Stomach (tissue), 19 donors: ENCODE results near the gene ZMAT3. TPM values are rescaled to one million over a fixed set of nuclear protein-coding genes. Genes with fewer than 3 reads are reported as not detected.
"Not testable (repeated sequence)": the region's sequence is repeated elsewhere in the genome, so short reads cannot be mapped to it uniquely, and the experiment has no call there.

ENCODE experiments used
- DNase-seq, 2 donors: peaks; one replicate each; pipeline versions ENCODE4 v3.0.0 to v3.0.0-alpha.2; 2013 to 2019
- H3K27ac ChIP-seq, 5 donors: fragments of 200-600 bp in 4 of 5; sonication (generic) in 4 of 5; one replicate each; pipeline ENCODE4 v1.5.1; 2013 to 2019; ENCODE audit warnings: mild to moderate bottlenecking in 1 of 5, moderate library complexity in 1 of 5
- H3K27me3 ChIP-seq, 3 donors: fragments of 200-600 bp; sonication (generic); one replicate each; pipeline ENCODE4 v1.5.1; 2017 to 2019; ENCODE audit warnings: mixed run types in 1 of 3
- H3K36me3 ChIP-seq, 4 donors: fragments of 200-600 bp; sonication (generic); 1 replicate in 3 of 4; 2 replicates in 1 of 4; pipeline ENCODE4 v1.5.1; 2016 to 2019
- H3K4me1 ChIP-seq, 4 donors: fragments of 200-600 bp; sonication (generic); one replicate each; pipeline ENCODE4 v1.5.1; 2016 to 2019
- H3K4me3 ChIP-seq, 4 donors: fragments of 200-600 bp; sonication (generic) in 3 of 4; one replicate each; pipeline ENCODE4 v1.5.1; 2016 to 2019; ENCODE audit warnings: mild to moderate bottlenecking in 1 of 4
- H3K9me3 ChIP-seq, 4 donors: fragments of 200-600 bp; sonication (generic); one replicate each; pipeline ENCODE4 v1.5.1; 2016 to 2019
- CTCF ChIP-seq, 7 experiments: fragments of 450-650 bp in 4 of 7; fragments of 200-600 bp in 3 of 7; sonication (generic) in 3 of 7; IDR thresholded peaks; one replicate each; pipeline ENCODE4 v1.5.1; 2016 to 2019; ENCODE audit warnings: antibody characterized with exemption in 7 of 7, control low read depth in 2 of 7, mild to moderate bottlenecking in 1 of 7
- EP300 ChIP-seq: sonication (generic); formaldehyde crosslinking; IDR thresholded peaks from one replicate; pipeline ENCODE4 v1.6.1; 2017; ENCODE audit warnings: antibody characterized with exemption
- POLR2A ChIP-seq, 4 donors: fragments of 450-650 bp; IDR thresholded peaks; one replicate each; pipeline ENCODE4 v1.6.1; 2016; ENCODE audit warnings: antibody characterized with exemption in 4 of 4, control low read depth in 2 of 4, mild to moderate bottlenecking in 1 of 4, moderate library complexity in 1 of 4
- POLR2AphosphoS5 ChIP-seq, 3 donors: sonication (generic); formaldehyde crosslinking; IDR thresholded peaks; one replicate each; pipeline ENCODE4 v1.6.1; 2016; ENCODE audit warnings: antibody characterized with exemption in 3 of 3
- WGBS, 5 donors: extraction: QIAGEN DNeasy Blood & Tissue Kit in 3 of 5; methylation state at CpG; one replicate each; pipeline versions ENCODE4 v1.1.5 to v1.1.7; 2013 to 2018; 5-methylcytosine and 5-hydroxymethylcytosine counted together
- intact Hi-C: fragments of 100-400 bp; cut with DNase I; formaldehyde crosslinking; loops from one replicate; pipeline ENCODE4 v1.15.1; 2023; ENCODE audit warnings: low total_unique reads
- long read RNA-seq, 10 donors: transcript quantifications; one replicate each; lab custom pipeline, GENCODE V29; 2026
- polyA plus RNA-seq, 3 donors: library from polyadenylated mRNA; stranded (reverse); fragments of 200-250 nt; gene quantifications; one replicate each; pipeline ENCODE4 v1.2.3, GENCODE V29; 2013
- total RNA-seq, 5 donors: library from RNA; depleted of rRNA; stranded (reverse); fragments of >200 nt; gene quantifications; one replicate each; pipeline versions ENCODE4 v1.1.0 to v1.2.3, GENCODE V29; 2014 to 2016
- donor health status: healthy with polysubstance abuse.
- donor health status: Bipolar disorder and iron deficiency.
- donor health status: healthy.

ZMAT3 gene
- total RNA-seq (10 to 100 TPM in 3 of 5 donors, 1 to 10 TPM in 2; 2.9 to 19.8 (median 10.6) TPM), polyA plus RNA-seq (1 to 10 TPM; 1.4 to 3.4 (median 2.3) TPM)
- long read RNA-seq, donor 1, result 0 reads
- long read RNA-seq, donor 2, result 0 reads
- long read RNA-seq, donor 3, full-length matches to known transcripts, result 1 of 1 reads
- long read RNA-seq, donor 3, partial matches to known transcripts, result 0 of 1 reads
- long read RNA-seq, donor 3, other reads (novel, unspliced or antisense), result 0 of 1 reads
- long read RNA-seq, donor 4, result 0 reads
- long read RNA-seq, donor 5, result 0 reads
- long read RNA-seq, donor 6, result 0 reads
- long read RNA-seq, donor 7, result 0 reads
- long read RNA-seq, donor 8, result 0 reads
- long read RNA-seq, donor 9, result 0 reads
- long read RNA-seq, donor 10, full-length matches to known transcripts, result 1 of 1 reads
- long read RNA-seq, donor 10, partial matches to known transcripts, result 0 of 1 reads
- long read RNA-seq, donor 10, other reads (novel, unspliced or antisense), result 0 of 1 reads

- intact Hi-C loops, result no loop called here
Measured at GRCh38 chr3:179071323-179072099, at the start of gene ZMAT3. TSS of gene ZMAT3 (minus strand) at chr3:179071809. CDS start at chr3:179067752, 4,057 bp downstream.

GRCh38 chr3:179116816-179117215 is 45.2 kb upstream of the ZMAT3 start:
- no peaks in the 10 kb centered on the region for H3K27me3 ChIP-seq
- H3K4me1 ChIP-seq, result no peaks in the 10 kb centered on the region
- DNase-seq, result no peak
- H3K4me3 ChIP-seq, result no peak overlapping the region
- 61 to 78% (median 70%) methylated on average over 2 of the region's 2 CpGs for WGBS, 5 donors
- no peak overlapping the region for H3K27ac ChIP-seq
- no peaks in the 10 kb centered on the region for H3K9me3 ChIP-seq
- H3K36me3 ChIP-seq, result no peaks in the 10 kb centered on the region
- intact Hi-C loops, result no loop called here
- TF ChIP-seq POLR2AphosphoS5 (IDR thresholded peaks at IDR 0.05) (no peak), CTCF (IDR thresholded peaks at IDR 0.05) (no peak), EP300 (no peak), POLR2A (IDR thresholded peaks at IDR 0.05) (no peak)

More at GRCh38 chr3:179071323-179072099, at the start of gene ZMAT3:
- Histone ChIP-seq H3K27me3 (no peaks in the 10 kb centered on the region), H3K9me3 (no peaks in the 10 kb centered on the region), H3K36me3 (peaks cover 0 to 11% (median 10%) of the 10 kb centered on the region in 4 donors), H3K27ac (peak within 1 kb of the TSS; percentile 83 to 98 (median 91)), H3K4me1 (peaks cover 9 to 38% (median 21%) of the 10 kb centered on the region in 4 donors), H3K4me3 (peak within 1 kb of the TSS; percentile 57 to 93 (median 84))
- peak; percentile 61 to 91 (median 84) for TF ChIP-seq POLR2AphosphoS5 (IDR thresholded peaks at IDR 0.05)
- TF ChIP-seq EP300, result no peak
- TF ChIP-seq CTCF (IDR thresholded peaks at IDR 0.05), result no peak
- TF ChIP-seq POLR2A (IDR thresholded peaks at IDR 0.05), result no peak
- whole genome bisulfite sequencing, 5 donors, result 0 to 1% (median 0%) methylated on average over 72 to 80 of the region's 80 CpGs
- DNase-seq, result peak; percentile 87 to 95

GRCh38 chr3:179115444-179115843 is 43.8 kb upstream of the ZMAT3 start:
- H3K4me3 ChIP-seq, intact Hi-C loops, H3K36me3 ChIP-seq, H3K9me3 ChIP-seq, H3K4me1 ChIP-seq, H3K27ac ChIP-seq, DNase-seq, H3K27me3 ChIP-seq: not testable (repeated sequence)
- WGBS, 5 donors, result 40 to 71% (median 54%) methylated on average over 1 of the region's 1 CpG

- Histone ChIP-seq H3K27me3 (no peaks in the 10 kb centered on the region), H3K9me3 (no peaks in the 10 kb centered on the region), H3K4me3 (no peak overlapping the region), H3K4me1 (no peaks in the 10 kb centered on the region), H3K36me3 (no peaks in the 10 kb centered on the region), H3K27ac (no peak overlapping the region)
- DNase-seq, result no peak
- TF ChIP-seq POLR2A (IDR thresholded peaks at IDR 0.05) (no peak), EP300 (no peak), POLR2AphosphoS5 (IDR thresholded peaks at IDR 0.05) (no peak)
- intact Hi-C loops, result no loop called here
- WGBS, 5 donors, result 40 to 52% (median 43%) methylated on average over 2 of the region's 2 CpGs
Measured at GRCh38 chr3:179113903-179114302, 42.3 kb upstream of the ZMAT3 start.

GRCh38 chr3:179108086-179108485 is 36.5 kb upstream of the ZMAT3 start:
- no peaks in the 10 kb centered on the region for H3K9me3 ChIP-seq
- H3K27ac ChIP-seq, result no peak overlapping the region
- H3K4me1 ChIP-seq, result peaks cover 0 to 11% (median 0%) of the 10 kb centered on the region in 4 donors
- TF ChIP-seq POLR2A (IDR thresholded peaks at IDR 0.05), result no peak
- TF ChIP-seq EP300, result no peak
- TF ChIP-seq POLR2AphosphoS5 (IDR thresholded peaks at IDR 0.05), result no peak
- TF ChIP-seq CTCF (IDR thresholded peaks at IDR 0.05), result no peak
- no peak overlapping the region for H3K4me3 ChIP-seq
- WGBS, 5 donors, result 66 to 87% (median 73%) methylated on average over 1 of the region's 1 CpG
- intact Hi-C loops, result no loop called here
- H3K36me3 ChIP-seq, result no peaks in the 10 kb centered on the region
- no peak for DNase-seq
- H3K27me3 ChIP-seq, result no peaks in the 10 kb centered on the region
